B cell (primary cell): Measurements from ENCODE around the gene RTCB. TPM values are rescaled to one million over a fixed set of nuclear protein-coding genes. Genes with fewer than 3 reads are reported as not detected.

ENCODE experiments used
- ATAC-seq: fragments of 200-7000 bp; cut with Tn5 transposase; one replicate; pipeline ENCODE4 v1.10.0; 2021; ENCODE audit warnings: low read depth, mild to moderate bottlenecking, moderate number of reproducible peaks, moderate library complexity
- CTCF ChIA-PET: fragments of 350-600 bp; sonication (Branson Sonifier 250); formaldehyde crosslinking; loops from one replicate; lab custom pipeline; 2021; ENCODE audit warnings: antibody characterized with exemption, inconsistent platforms; lab: Charles Lee
- POLR2A ChIA-PET: fragments of 350-600 bp; sonication (Branson Sonifier 250); formaldehyde crosslinking; loops from one replicate; lab custom pipeline; 2021; ENCODE audit warnings: antibody characterized with exemption; lab: Charles Lee
- DNase-seq: peaks from one replicate; pipeline ENCODE4 v3.0.0; 2013
- H2AFZ ChIP-seq: 2 replicates; pipeline ENCODE4 v1.6.1; 2012; ENCODE audit warnings: mild to moderate bottlenecking, low read depth, low read length; ENCODE audit not compliant: insufficient read depth, poor library complexity, severe bottlenecking
- H3K27ac ChIP-seq, 2 donors: 1 replicate in 1 of 2; 2 replicates in 1 of 2; pipeline ENCODE4 v1.5.1; 2012 to 2013; ENCODE audit warnings: low read length in 2 of 2, mild to moderate bottlenecking in 2 of 2, moderate library complexity in 1 of 2
- H3K27me3 ChIP-seq, 4 experiments: fragments of 200-600 bp in 1 of 4; sonication (generic) in 1 of 4; replicated peaks in 1 of 4; 1 replicate in 2 of 4; 2 replicates in 2 of 4; pipeline versions ENCODE4 v1.6.1 to v1.7.0; 2013 to 2016; ENCODE audit warnings: low read length in 3 of 4, mild to moderate bottlenecking in 2 of 4, mixed read lengths in 1 of 4, moderate library complexity in 1 of 4; ENCODE audit not compliant: insufficient read depth in 4 of 4, control insufficient read depth in 3 of 4; ENCODE audit errors: control extremely low read depth in 1 of 4
- H3K36me3 ChIP-seq, 2 experiments: replicated peaks in 1 of 2; 1 replicate in 1 of 2; 2 replicates in 1 of 2; pipeline versions ENCODE4 v1.6.1 to v1.7.1; 2013; ENCODE audit warnings: low read length in 1 of 2; ENCODE audit not compliant: insufficient read depth in 2 of 2, control insufficient read depth in 1 of 2; ENCODE audit errors: control extremely low read depth in 1 of 2, extremely low read depth in 1 of 2
- H3K4me1 ChIP-seq, 2 donors: fragments of 200-600 bp in 1 of 2; sonication (generic) in 1 of 2; 1 replicate in 1 of 2; 2 replicates in 1 of 2; pipeline versions ENCODE4 v1.5.1 to v1.6.1; 2013 to 2017; ENCODE audit warnings: low read length in 2 of 2; ENCODE audit not compliant: control insufficient read depth in 2 of 2, insufficient read depth in 2 of 2
- H3K4me2 ChIP-seq: replicated peaks from 2 replicates; pipeline ENCODE3; 2012; ENCODE audit warnings: mild to moderate bottlenecking, low read depth, low read length; ENCODE audit not compliant: poor library complexity, severe bottlenecking
- H3K4me3 ChIP-seq, 5 experiments: fragments of 200-600 bp in 1 of 5; sonication (generic) in 1 of 5; 1 replicate in 3 of 5; 2 replicates in 2 of 5; pipeline versions ENCODE4 v1.5.1 to v1.7.0; 2011 to 2016; ENCODE audit warnings: low read length in 4 of 5, mild to moderate bottlenecking in 4 of 5, low read depth in 2 of 5, control low read depth in 1 of 5, moderate library complexity in 1 of 5; ENCODE audit not compliant: insufficient read depth in 1 of 5; ENCODE audit errors: control extremely low read depth in 1 of 5, extremely low read depth in 1 of 5
- H3K79me2 ChIP-seq: fragments of 200-600 bp; sonication (generic); one replicate; pipeline ENCODE4 v1.6.0; 2016; ENCODE audit warnings: low read length; ENCODE audit not compliant: control insufficient read depth, insufficient read depth
- H3K9ac ChIP-seq: fragments of 200-600 bp; sonication (generic); 2 replicates; pipeline ENCODE4 v1.6.1; 2017; ENCODE audit warnings: mild to moderate bottlenecking, low read length, moderate library complexity
- H3K9me3 ChIP-seq, 3 donors: one replicate each; pipeline versions ENCODE4 v1.6.1 to v1.7.1; 2013; ENCODE audit warnings: low read length in 2 of 3; ENCODE audit not compliant: control insufficient read depth in 2 of 3, insufficient read depth in 1 of 3; ENCODE audit errors: control extremely low read depth in 1 of 3
- H4K20me1 ChIP-seq: 2 replicates; pipeline ENCODE4 v1.6.0; 2012; ENCODE audit warnings: mild to moderate bottlenecking, low read length; ENCODE audit not compliant: insufficient read depth, control insufficient read depth, poor library complexity, severe bottlenecking
- H3K27ac Mint-ChIP-seq: one replicate; pipeline ENCODE4 v1.8.0; 2021; ENCODE audit warnings: mixed read lengths
- H3K27me3 Mint-ChIP-seq: one replicate; pipeline ENCODE4 v1.8.0; 2021; ENCODE audit warnings: mixed read lengths
- H3K4me1 Mint-ChIP-seq: one replicate; pipeline ENCODE4 v1.8.0; 2021; ENCODE audit warnings: mixed read lengths
- H3K4me3 Mint-ChIP-seq: one replicate; pipeline ENCODE4 v1.8.0; 2021; ENCODE audit warnings: mixed read lengths
- H3K9me3 Mint-ChIP-seq: one replicate; pipeline ENCODE4 v1.8.0; 2022; ENCODE audit warnings: mixed read lengths; ENCODE audit not compliant: insufficient read depth
- EZH2 ChIP-seq: IDR thresholded peaks from 2 replicates; pipeline ENCODE4 v1.6.1; 2012; ENCODE audit warnings: borderline replicate concordance, low read depth, mild to moderate bottlenecking, moderate library complexity, low read length; ENCODE audit not compliant: insufficient read depth, poor library complexity, severe bottlenecking
- WGBS: methylation state at CpG from one replicate; pipeline ENCODE4 v1.1.5; 2013; ENCODE audit warnings: missing lambda C conversion rate; ENCODE audit not compliant: insufficient coverage; 5-methylcytosine and 5-hydroxymethylcytosine counted together
- intact Hi-C: fragments of 100-400 bp; cut with micrococcal nuclease; formaldehyde crosslinking; loops from one replicate; pipeline ENCODE4 v1.10.0; 2022
- polyA plus RNA-seq: library from polyadenylated mRNA; depleted of rRNA; stranded (reverse); fragments of >200 nt; gene quantifications from 2 replicates; pipeline ENCODE4 v1.2.3, GENCODE V29; 2012
- total RNA-seq, 2 donors: library from RNA; stranded (reverse); fragments of 120-200 nt in 1 of 2; gene quantifications; 1 replicate in 1 of 2; 2 replicates in 1 of 2; pipeline versions ENCODE4 v1.2.3 to v1.2.4, GENCODE V29; 2013 to 2022
- TF ChIP-seq, protein P1 (sequence below): fragments of 200-600 bp; IDR thresholded peaks from one replicate; pipeline ENCODE4 v1.8.0; 2022; ENCODE audit warnings: antibody characterized with exemption, mild to moderate bottlenecking

The RTCB gene
- total and polyA plus RNA-seq, 2 donors (not counting 1 experiment from before 2014, with no cell fraction given), result 32.8 to 60.1 TPM

- TF ChIP-seq, protein P1, sequence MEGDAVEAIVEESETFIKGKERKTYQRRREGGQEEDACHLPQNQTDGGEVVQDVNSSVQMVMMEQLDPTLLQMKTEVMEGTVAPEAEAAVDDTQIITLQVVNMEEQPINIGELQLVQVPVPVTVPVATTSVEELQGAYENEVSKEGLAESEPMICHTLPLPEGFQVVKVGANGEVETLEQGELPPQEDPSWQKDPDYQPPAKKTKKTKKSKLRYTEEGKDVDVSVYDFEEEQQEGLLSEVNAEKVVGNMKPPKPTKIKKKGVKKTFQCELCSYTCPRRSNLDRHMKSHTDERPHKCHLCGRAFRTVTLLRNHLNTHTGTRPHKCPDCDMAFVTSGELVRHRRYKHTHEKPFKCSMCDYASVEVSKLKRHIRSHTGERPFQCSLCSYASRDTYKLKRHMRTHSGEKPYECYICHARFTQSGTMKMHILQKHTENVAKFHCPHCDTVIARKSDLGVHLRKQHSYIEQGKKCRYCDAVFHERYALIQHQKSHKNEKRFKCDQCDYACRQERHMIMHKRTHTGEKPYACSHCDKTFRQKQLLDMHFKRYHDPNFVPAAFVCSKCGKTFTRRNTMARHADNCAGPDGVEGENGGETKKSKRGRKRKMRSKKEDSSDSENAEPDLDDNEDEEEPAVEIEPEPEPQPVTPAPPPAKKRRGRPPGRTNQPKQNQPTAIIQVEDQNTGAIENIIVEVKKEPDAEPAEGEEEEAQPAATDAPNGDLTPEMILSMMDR, result no peak
- TF ChIP-seq EZH2, result no peak
- no peak for DNase-seq
- Histone ChIP-seq H3K27me3 (no peaks in the 10 kb centered on the region), H3K79me2 (no peaks in the 10 kb centered on the region), H3K27ac (no peak overlapping the region), H3K4me2 (no peak overlapping the region), H3K4me1 (no peaks in the 10 kb centered on the region), H4K20me1 (no peaks in the 10 kb centered on the region), H2AFZ (no peak overlapping the region), H3K9me3 (no peaks in the 10 kb centered on the region), H3K36me3 (no peaks in the 10 kb centered on the region), H3K4me3 (no peak overlapping the region), H3K9ac (no peak overlapping the region)
- Mint-ChIP-seq H3K4me1 (no peaks in the 10 kb centered on the region), H3K9me3 (no peaks in the 10 kb centered on the region), H3K4me3 (no peak overlapping the region), H3K27me3 (peaks cover 47% of the 10 kb centered on the region), H3K27ac (no peak overlapping the region)
- intact Hi-C loops, result no loop called here
- ChIA-PET POLR2A (no interaction called here), CTCF (no interaction called here)
- 80% methylated on average over 11 of the region's 11 CpGs for WGBS
- no peak for ATAC-seq
These were observed 71.6 kb downstream of the RTCB start for GRCh38 chr22:32340411-32340810.

GRCh38 chr22:32339190-32340012, 72.6 kb downstream of the RTCB start:
- Histone ChIP-seq H2AFZ (no peak overlapping the region), H3K9me3 (no peaks in the 10 kb centered on the region), H3K9ac (no peak overlapping the region), H3K27ac (no peak overlapping the region), H3K27me3 (no peaks in the 10 kb centered on the region), H3K4me2 (no peak overlapping the region), H4K20me1 (no peaks in the 10 kb centered on the region), H3K4me1 (no peaks in the 10 kb centered on the region), H3K36me3 (no peaks in the 10 kb centered on the region), H3K79me2 (no peaks in the 10 kb centered on the region), H3K4me3 (no peak overlapping the region)
- ATAC-seq (no peak), DNase-seq (no peak)
- Mint-ChIP-seq H3K4me1 (no peaks in the 10 kb centered on the region), H3K27ac (no peak overlapping the region), H3K27me3 (peaks cover 53% of the 10 kb centered on the region), H3K4me3 (no peak overlapping the region), H3K9me3 (no peaks in the 10 kb centered on the region)
- ChIA-PET CTCF (no interaction called here), POLR2A (no interaction called here)
- 85% methylated on average over 17 of the region's 23 CpGs for WGBS
- intact Hi-C loops, result no loop called here
- no peak for TF ChIP-seq EZH2
- TF ChIP-seq, protein P1, result no peak
